CD14-positive monocyte (primary cell): ENCODE measurements around the gene DNAJC3. TPM values are rescaled to one million over a fixed set of nuclear protein-coding genes. Genes with fewer than 3 reads are reported as not detected.

ENCODE experiments used
- DNase-seq, 3 donors: peaks; one replicate each; pipeline ENCODE4 v3.0.0-alpha.2; 2011 to 2022
- H2AFZ ChIP-seq: 2 replicates; pipeline ENCODE4 v1.6.0; 2012; ENCODE audit warnings: mild to moderate bottlenecking, low read depth, low read length, inconsistent platforms; ENCODE audit not compliant: insufficient read depth, poor library complexity, severe bottlenecking
- H3K27ac ChIP-seq, 2 donors: 1 replicate in 1 of 2; 2 replicates in 1 of 2; pipeline ENCODE4 v1.5.1; 2012 to 2013; ENCODE audit warnings: low read length in 2 of 2, control low read depth in 1 of 2, inconsistent platforms in 1 of 2, low read depth in 1 of 2, mild to moderate bottlenecking in 1 of 2
- H3K27me3 ChIP-seq, 2 donors: one replicate each; pipeline versions ENCODE4 v1.6.0 to v1.6.1; 2011 to 2013; ENCODE audit warnings: low read length in 2 of 2; ENCODE audit not compliant: control insufficient read depth in 2 of 2, insufficient read depth in 2 of 2
- H3K36me3 ChIP-seq, 2 donors: replicated peaks in 1 of 2; 1 replicate in 1 of 2; 2 replicates in 1 of 2; pipeline versions ENCODE4 v1.5.1 to v1.6.1; 2012 to 2013; ENCODE audit warnings: low read length in 2 of 2, control low read depth in 1 of 2, inconsistent platforms in 1 of 2, mild to moderate bottlenecking in 1 of 2; ENCODE audit not compliant: insufficient read depth in 2 of 2, control insufficient read depth in 1 of 2
- H3K4me1 ChIP-seq, 2 donors: 1 replicate in 1 of 2; 2 replicates in 1 of 2; pipeline versions ENCODE4 v1.5.1 to v1.6.1; 2012 to 2013; ENCODE audit warnings: low read length in 2 of 2, control low read depth in 1 of 2, inconsistent platforms in 1 of 2, mild to moderate bottlenecking in 1 of 2, moderate library complexity in 1 of 2; ENCODE audit not compliant: insufficient read depth in 2 of 2, control insufficient read depth in 1 of 2
- H3K4me2 ChIP-seq: replicated peaks from 2 replicates; pipeline ENCODE3; 2012; ENCODE audit warnings: low read length, moderate library complexity, mild to moderate bottlenecking; ENCODE audit not compliant: poor library complexity, severe bottlenecking; ENCODE audit errors: extremely low read depth
- H3K4me3 ChIP-seq, 3 experiments: fragments of 200-600 bp in 1 of 3; sonication (generic) in 1 of 3; replicated peaks in 1 of 3; 1 replicate in 2 of 3; 2 replicates in 1 of 3; pipeline ENCODE4 v1.5.1; 2011 to 2013; ENCODE audit warnings: low read length in 3 of 3, mild to moderate bottlenecking in 3 of 3, control low read depth in 2 of 3, low read depth in 2 of 3, inconsistent platforms in 1 of 3, moderate library complexity in 1 of 3
- H3K79me2 ChIP-seq: 2 replicates; pipeline ENCODE4 v1.6.0; 2012; ENCODE audit warnings: mild to moderate bottlenecking, control low read depth, inconsistent platforms, low read length, moderate library complexity; ENCODE audit not compliant: insufficient read depth
- H3K9ac ChIP-seq: 2 replicates; pipeline ENCODE4 v1.6.0; 2017; ENCODE audit warnings: low read length, mild to moderate bottlenecking; ENCODE audit not compliant: insufficient read depth, poor library complexity, severe bottlenecking
- H3K9me3 ChIP-seq, 2 donors: replicated peaks in 1 of 2; 1 replicate in 1 of 2; 2 replicates in 1 of 2; pipeline versions ENCODE4 v1.5.1 to v1.6.1; 2012 to 2013; ENCODE audit warnings: low read length in 2 of 2, control low read depth in 1 of 2; ENCODE audit not compliant: control insufficient read depth in 1 of 2, insufficient read depth in 1 of 2
- H4K20me1 ChIP-seq: 2 replicates; pipeline ENCODE4 v1.6.0; 2012; ENCODE audit warnings: mild to moderate bottlenecking, low read length, control low read depth, moderate library complexity; ENCODE audit not compliant: insufficient read depth
- H3K27ac Mint-ChIP-seq, 7 donors: one replicate each; pipeline ENCODE4 v1.8.0; 2020; ENCODE audit warnings: mild to moderate bottlenecking in 7 of 7, mixed read lengths in 7 of 7, moderate library complexity in 6 of 7, inconsistent platforms in 2 of 7
- H3K27me3 Mint-ChIP-seq, 3 donors: one replicate each; pipeline ENCODE4 v1.8.0; 2021 to 2022; ENCODE audit warnings: low read depth in 3 of 3, mild to moderate bottlenecking in 3 of 3, mixed read lengths in 3 of 3, moderate library complexity in 3 of 3, inconsistent platforms in 1 of 3
- H3K36me3 Mint-ChIP-seq, 2 donors: one replicate each; pipeline ENCODE4 v1.8.0; 2020; ENCODE audit warnings: mixed read lengths in 2 of 2, inconsistent platforms in 1 of 2, mild to moderate bottlenecking in 1 of 2
- H3K4me1 Mint-ChIP-seq: one replicate; pipeline ENCODE4 v1.8.0; 2020; ENCODE audit warnings: mild to moderate bottlenecking, mixed read lengths
- H3K4me3 Mint-ChIP-seq, 2 donors: one replicate each; pipeline ENCODE4 v1.8.0; 2020; ENCODE audit warnings: mild to moderate bottlenecking in 2 of 2, mixed read lengths in 2 of 2, moderate library complexity in 1 of 2
- H3K9me3 Mint-ChIP-seq, 7 donors: one replicate each; pipeline ENCODE4 v1.8.0; 2020 to 2022; ENCODE audit warnings: mixed read lengths in 7 of 7, mild to moderate bottlenecking in 6 of 7, moderate library complexity in 6 of 7, inconsistent platforms in 2 of 7
- CTCF ChIP-seq: fragments of 200-600 bp; IDR thresholded peaks from one replicate; pipeline ENCODE4 v1.8.0; 2022; ENCODE audit warnings: antibody characterized with exemption, mild to moderate bottlenecking
- WGBS: methylation state at CpG from one replicate; pipeline ENCODE4 v1.1.5; 2013; ENCODE audit warnings: missing lambda C conversion rate; ENCODE audit not compliant: insufficient coverage; 5-methylcytosine and 5-hydroxymethylcytosine counted together
- intact Hi-C, 2 donors: fragments of 100-400 bp; cut with micrococcal nuclease; formaldehyde crosslinking; loops; one replicate each; pipeline versions ENCODE4 v1.15.0 to v1.15.1; 2023
- polyA plus RNA-seq, 3 donors: library from polyadenylated mRNA; depleted of rRNA in 1 of 3; unstranded in 2 of 3; stranded (reverse) in 1 of 3; fragments of 300-500 nt in 2 of 3; fragments of >200 nt in 1 of 3; fragmentation: Illumina TruSeq in 2 of 3; gene quantifications; 1 replicate in 2 of 3; 2 replicates in 1 of 3; pipeline ENCODE4 v1.2.3, GENCODE V29; 2012 to 2021

The DNAJC3 gene
- polyA plus RNA-seq, 3 donors: 11.1 to 27.6 (median 22.3) TPM

- peaks cover 0 to 3% of the 10 kb centered on the region in 2 donors for H3K9me3 ChIP-seq
- H3K9ac ChIP-seq: no peak overlapping the region
- no peaks in the 10 kb centered on the region for H3K4me1 Mint-ChIP-seq
- H3K4me3 ChIP-seq: no peak overlapping the region
- H3K36me3 Mint-ChIP-seq: no peaks in the 10 kb centered on the region
- peaks cover 0 to 1% (median 1%) of the 10 kb centered on the region in 3 donors for H3K27me3 Mint-ChIP-seq
- TF ChIP-seq CTCF: no peak
- no peaks in the 10 kb centered on the region for H3K36me3 ChIP-seq
- no peak overlapping the region for H3K27ac Mint-ChIP-seq
- 60% methylated on average over 1 of the region's 3 CpGs for WGBS
- no peak overlapping the region for H3K4me2 ChIP-seq
- no peak for DNase-seq
- H3K27ac ChIP-seq: no peak overlapping the region
- intact Hi-C loops: no loop called here
- H3K4me3 Mint-ChIP-seq: no peak overlapping the region
- no peaks in the 10 kb centered on the region for H4K20me1 ChIP-seq
- no peaks in the 10 kb centered on the region for H3K4me1 ChIP-seq
- H3K27me3 ChIP-seq: no peaks in the 10 kb centered on the region
- no peak overlapping the region for H2AFZ ChIP-seq
- H3K9me3 Mint-ChIP-seq: peaks cover 3 to 15% (median 8%) of the 10 kb centered on the region in 7 donors
- no peaks in the 10 kb centered on the region for H3K79me2 ChIP-seq
These were observed 20.4 kb upstream of the DNAJC3 start for GRCh38 chr13:95656386-95657015.

GRCh38 chr13:95659500-95659899, 17.4 kb upstream of the DNAJC3 start:
- H3K79me2 ChIP-seq: no peaks in the 10 kb centered on the region
- no peak overlapping the region for H3K4me3 Mint-ChIP-seq
- no peaks in the 10 kb centered on the region for H3K4me1 Mint-ChIP-seq
- DNase-seq: no peak
- H3K36me3 ChIP-seq: no peaks in the 10 kb centered on the region
- H2AFZ ChIP-seq: no peak overlapping the region
- TF ChIP-seq CTCF: no peak
- no peaks in the 10 kb centered on the region for H3K36me3 Mint-ChIP-seq
- H3K9me3 ChIP-seq: peaks cover 0 to 3% of the 10 kb centered on the region in 2 donors
- H4K20me1 ChIP-seq: no peaks in the 10 kb centered on the region
- H3K4me2 ChIP-seq: no peak overlapping the region
- intact Hi-C loops: no loop called here
- H3K27me3 ChIP-seq: no peaks in the 10 kb centered on the region
- no peaks in the 10 kb centered on the region for H3K4me1 ChIP-seq
- H3K27me3 Mint-ChIP-seq: peaks cover 0 to 3% (median 1%) of the 10 kb centered on the region in 3 donors
- H3K27ac ChIP-seq: no peak overlapping the region
- no peak overlapping the region for H3K4me3 ChIP-seq
- H3K27ac Mint-ChIP-seq: no peak overlapping the region
- no peak overlapping the region for H3K9ac ChIP-seq
- H3K9me3 Mint-ChIP-seq: peaks cover 3 to 23% (median 9%) of the 10 kb centered on the region in 7 donors
